ENCODE results near the gene OR2T8.
"Not testable (repeated sequence)": the region's sequence is repeated elsewhere in the genome, so short reads cannot be mapped to it uniquely, and the experiment has no call there.

Gene OR2T8

GRCh38 chr1:247923941-247924340, 3.9 kb downstream of the OR2T8 start:
- no peak overlapping the region for H3K4me3 ChIP-seq (ENCODE audit: low read depth, low read length)
- DNase-seq (ENCODE audit: low read depth, low spot score): no peak
- no peak for TF ChIP-seq CTCF (IDR thresholded peaks at IDR 0.05; ENCODE audit: low read depth, low read length)
- in situ Hi-C loops (cut with HindIII; ENCODE audit: low sequenced_read_pairs): no loop called here

GRCh38 chr1:247924868-247925267, 4.8 kb downstream of the OR2T8 start, which contains the start of gene OR2AJ1:
TSS of gene OR2AJ1 (plus strand) at chr1:247924889. CDS start at chr1:247933769, 8,880 bp downstream.
- in situ Hi-C loops (cut with HindIII; ENCODE audit: low sequenced_read_pairs): no loop called here
- TF ChIP-seq CTCF (IDR thresholded peaks at IDR 0.05; ENCODE audit: low read depth, low read length): no peak
- no peak within 1 kb of the TSS for H3K4me3 ChIP-seq (ENCODE audit: low read depth, low read length)
- no peak for DNase-seq (ENCODE audit: low read depth, low spot score)

GRCh38 chr1:247933989-247934388, 13.9 kb downstream of the OR2T8 start:
- no peak for DNase-seq (ENCODE audit: low read depth, low spot score)
- no peak overlapping the region for H3K4me3 ChIP-seq (ENCODE audit: low read depth, low read length)
- in situ Hi-C loops (cut with HindIII; ENCODE audit: low sequenced_read_pairs): no loop called here
- no peak for TF ChIP-seq CTCF (IDR thresholded peaks at IDR 0.05; ENCODE audit: low read depth, low read length)

GRCh38 chr1:247935781-247936180, 15.7 kb downstream of the OR2T8 start:
- in situ Hi-C loops (cut with HindIII; ENCODE audit: low sequenced_read_pairs): no loop called here
- H3K4me3 ChIP-seq (ENCODE audit: low read depth, low read length): no peak overlapping the region
- DNase-seq (ENCODE audit: low read depth, low spot score): no peak
- TF ChIP-seq CTCF (IDR thresholded peaks at IDR 0.05; ENCODE audit: low read depth, low read length): no peak

- no peak overlapping the region for H3K4me3 ChIP-seq (ENCODE audit: low read depth, low read length)
- TF ChIP-seq CTCF (IDR thresholded peaks at IDR 0.05; ENCODE audit: low read depth, low read length): no peak
- in situ Hi-C loops (cut with HindIII; ENCODE audit: low sequenced_read_pairs): no loop called here
- no peak for DNase-seq (ENCODE audit: low read depth, low spot score)
These were observed 16.4 kb downstream of the OR2T8 start for GRCh38 chr1:247936415-247936814.

- peak overlapping the region; percentile 43 for H3K4me3 ChIP-seq (ENCODE audit: low read depth, low read length)
- DNase-seq (ENCODE audit: low read depth, low spot score): peak; percentile 72
- in situ Hi-C loops (cut with HindIII; ENCODE audit: low sequenced_read_pairs): not testable (repeated sequence)
- TF ChIP-seq CTCF (IDR thresholded peaks at IDR 0.05; ENCODE audit: low read depth, low read length): peak; percentile 79
These were observed 17.1 kb downstream of the OR2T8 start for GRCh38 chr1:247936965-247937734.

All from astrocyte of the spinal cord (primary cell).